Measurements from ENCODE around the gene GPR15LG. TPM values are rescaled to one million over a fixed set of nuclear protein-coding genes. Genes with fewer than 3 reads are reported as not detected.
"Not testable (repeated sequence)": the region's sequence is repeated elsewhere in the genome, so short reads cannot be mapped to it uniquely, and the experiment has no call there.

Gene GPR15LG
- total RNA-seq (2014; rRNA removed; shearing (Covaris generic)) = not detected in 2 replicates

GRCh38 chr10:84173501-84173929 is at the start of gene GPR15LG:
GPR15LG (plus strand) TSS chr10:84173801; CDS start chr10:84173852, 51 bp downstream.
- Histone ChIP-seq H3K36me3 (replicated peaks; ENCODE audit: control insufficient read depth, insufficient read depth, low read length) (no peaks in the 10 kb centered on the region), H3K4me3 (ENCODE audit: insufficient read depth, low read depth, low read length) (no peak within 1 kb of the TSS), H3K27me3 (ENCODE audit: control insufficient read depth, insufficient read depth, low read length) (no peaks in the 10 kb centered on the region)
- no peak for DNase-seq

GRCh38 chr10:84125910-84126784 is 47.5 kb upstream of the GPR15LG start:
- not testable (repeated sequence) for DNase-seq

GRCh38 chr10:84126785-84127167 is 46.8 kb upstream of the GPR15LG start:
- Histone ChIP-seq H3K36me3 (replicated peaks; ENCODE audit: control insufficient read depth, insufficient read depth, low read length) (no peaks in the 10 kb centered on the region), H3K27me3 (ENCODE audit: control insufficient read depth, insufficient read depth, low read length) (no peaks in the 10 kb centered on the region), H3K4me3 (ENCODE audit: insufficient read depth, low read depth, low read length) (no peak overlapping the region)
- no peak for DNase-seq

More at GRCh38 chr10:84125910-84126784, 47.5 kb upstream of the GPR15LG start:
- H3K36me3 ChIP-seq (replicated peaks; ENCODE audit: control insufficient read depth, insufficient read depth, low read length); H3K27me3 ChIP-seq (ENCODE audit: control insufficient read depth, insufficient read depth, low read length); H3K4me3 ChIP-seq (ENCODE audit: insufficient read depth, low read depth, low read length): not testable (repeated sequence)

- no peak for DNase-seq
- Histone ChIP-seq H3K36me3 (replicated peaks; ENCODE audit: control insufficient read depth, insufficient read depth, low read length) (no peaks in the 10 kb centered on the region), H3K27me3 (ENCODE audit: control insufficient read depth, insufficient read depth, low read length) (no peaks in the 10 kb centered on the region)
Observed at GRCh38 chr10:84135836-84136235, 37.8 kb upstream of the GPR15LG start.

GRCh38 chr10:84137811-84138210 is 35.8 kb upstream of the GPR15LG start:
- no peak overlapping the region for H3K4me3 ChIP-seq (ENCODE audit: insufficient read depth, low read depth, low read length)
- no peaks in the 10 kb centered on the region for H3K27me3 ChIP-seq (ENCODE audit: control insufficient read depth, insufficient read depth, low read length)
- H3K36me3 ChIP-seq (replicated peaks; ENCODE audit: control insufficient read depth, insufficient read depth, low read length) = peaks cover 2% of the 10 kb centered on the region; the same call in 1 of the 2 replicates
- DNase-seq = no peak

More at GRCh38 chr10:84135836-84136235, 37.8 kb upstream of the GPR15LG start:
- no peak overlapping the region for H3K4me3 ChIP-seq (ENCODE audit: insufficient read depth, low read depth, low read length)

- no peaks in the 10 kb centered on the region for H3K27me3 ChIP-seq (ENCODE audit: control insufficient read depth, insufficient read depth, low read length)
- DNase-seq = peak; percentile 7
- H3K4me3 ChIP-seq (ENCODE audit: insufficient read depth, low read depth, low read length) = peak overlapping the region; percentile 1
- H3K36me3 ChIP-seq (replicated peaks; ENCODE audit: control insufficient read depth, insufficient read depth, low read length) = peaks cover 5% of the 10 kb centered on the region
Observed at GRCh38 chr10:84138478-84139125, 35.0 kb upstream of the GPR15LG start.

- peak within 1 kb of the TSS; percentile 98 for H3K4me3 ChIP-seq (ENCODE audit: insufficient read depth, low read depth, low read length)
- DNase-seq = peak; percentile 91
- H3K36me3 ChIP-seq (replicated peaks; ENCODE audit: control insufficient read depth, insufficient read depth, low read length) = peaks cover 7% of the 10 kb centered on the region
- no peaks in the 10 kb centered on the region for H3K27me3 ChIP-seq (ENCODE audit: control insufficient read depth, insufficient read depth, low read length)
Observed at GRCh38 chr10:84139126-84140035, 34.2 kb upstream of the GPR15LG start, which contains the start of gene GHITM. GHITM (plus strand) TSS chr10:84139509; CDS start chr10:84141501, 1,992 bp downstream.

GRCh38 chr10:84140036-84140379 is 33.6 kb upstream of the GPR15LG start:
- H3K4me3 ChIP-seq (ENCODE audit: insufficient read depth, low read depth, low read length) = peak overlapping the region; percentile 98
- DNase-seq = no peak
- peaks cover 10% of the 10 kb centered on the region for H3K36me3 ChIP-seq (replicated peaks; ENCODE audit: control insufficient read depth, insufficient read depth, low read length)
- H3K27me3 ChIP-seq (ENCODE audit: control insufficient read depth, insufficient read depth, low read length) = no peaks in the 10 kb centered on the region

- DNase-seq = no peak
- Histone ChIP-seq H3K36me3 (replicated peaks; ENCODE audit: control insufficient read depth, insufficient read depth, low read length) (peaks cover 29% of the 10 kb centered on the region), H3K4me3 (ENCODE audit: insufficient read depth, low read depth, low read length) (no peak overlapping the region), H3K27me3 (ENCODE audit: control insufficient read depth, insufficient read depth, low read length) (no peaks in the 10 kb centered on the region)
Observed at GRCh38 chr10:84147347-84147746, 26.3 kb upstream of the GPR15LG start.

GRCh38 chr10:84148006-84148597 is 25.5 kb upstream of the GPR15LG start:
- H3K27me3 ChIP-seq (ENCODE audit: control insufficient read depth, insufficient read depth, low read length); H3K4me3 ChIP-seq (ENCODE audit: insufficient read depth, low read depth, low read length): not testable (repeated sequence)
- peaks cover 29% of the 10 kb centered on the region for H3K36me3 ChIP-seq (replicated peaks; ENCODE audit: control insufficient read depth, insufficient read depth, low read length)
- peak; percentile 29 for DNase-seq

- Histone ChIP-seq H3K27me3 (ENCODE audit: control insufficient read depth, insufficient read depth, low read length) (no peaks in the 10 kb centered on the region), H3K4me3 (ENCODE audit: insufficient read depth, low read depth, low read length) (no peak overlapping the region), H3K36me3 (replicated peaks; ENCODE audit: control insufficient read depth, insufficient read depth, low read length) (peaks cover 22% of the 10 kb centered on the region)
- DNase-seq = no peak
Observed at GRCh38 chr10:84149854-84150253, 23.7 kb upstream of the GPR15LG start.

- H3K4me3 ChIP-seq (ENCODE audit: insufficient read depth, low read depth, low read length) = no peak overlapping the region
- H3K36me3 ChIP-seq (replicated peaks; ENCODE audit: control insufficient read depth, insufficient read depth, low read length) = peaks cover 15% of the 10 kb centered on the region
- no peaks in the 10 kb centered on the region for H3K27me3 ChIP-seq (ENCODE audit: control insufficient read depth, insufficient read depth, low read length)
- DNase-seq = no peak
Observed at GRCh38 chr10:84152769-84153168, 20.8 kb upstream of the GPR15LG start.

- Histone ChIP-seq H3K27me3 (ENCODE audit: control insufficient read depth, insufficient read depth, low read length) (no peaks in the 10 kb centered on the region), H3K4me3 (ENCODE audit: insufficient read depth, low read depth, low read length) (no peak overlapping the region), H3K36me3 (replicated peaks; ENCODE audit: control insufficient read depth, insufficient read depth, low read length) (peaks cover 7% of the 10 kb centered on the region)
- DNase-seq = no peak
Observed at GRCh38 chr10:84155521-84155920, 18.1 kb upstream of the GPR15LG start.

GRCh38 chr10:84156009-84156408 is 17.6 kb upstream of the GPR15LG start:
- H3K36me3 ChIP-seq (replicated peaks; ENCODE audit: control insufficient read depth, insufficient read depth, low read length) = peaks cover 4% of the 10 kb centered on the region
- no peak overlapping the region for H3K4me3 ChIP-seq (ENCODE audit: insufficient read depth, low read depth, low read length)
- no peaks in the 10 kb centered on the region for H3K27me3 ChIP-seq (ENCODE audit: control insufficient read depth, insufficient read depth, low read length)
- no peak for DNase-seq

Data from H7 (cell line).